Retinal pigment epithelial cell (primary cell): Measurements from ENCODE around the gene CORO6.

Source experiments
- DNase-seq: peaks from one replicate; pipeline ENCODE4 v3.0.0-alpha.2; 2010; ENCODE audit warnings: low read depth
- H3K4me3 ChIP-seq: 2 replicates; pipeline ENCODE4 v1.5.1; 2011; ENCODE audit warnings: mild to moderate bottlenecking, low read length, control low read depth, moderate library complexity
- CTCF ChIP-seq: conservative IDR thresholded peaks from 2 replicates; pipeline ENCODE4 v1.5.1; 2011; ENCODE audit warnings: low read depth, low read length, control low read depth, inconsistent platforms

The CORO6 gene

GRCh38 chr17:29567304-29567553 lies 55.5 kb downstream of the CORO6 start:
- peak overlapping the region; percentile 64 for H3K4me3 ChIP-seq
- no peak for TF ChIP-seq CTCF
- DNase-seq: no peak

- no peak for TF ChIP-seq CTCF
- DNase-seq: no peak
- peak within 1 kb of the TSS; percentile 64 for H3K4me3 ChIP-seq
Measured at GRCh38 chr17:29566473-29567303, 56.0 kb downstream of the CORO6 start, which contains the start of gene ABHD15. ABHD15 (minus strand) TSS chr17:29567037; CDS start chr17:29566966, 71 bp downstream.

- peak; percentile 22 for TF ChIP-seq CTCF
- no peak for DNase-seq
Measured at GRCh38 chr17:29565643-29566472, 56.9 kb downstream of the CORO6 start.

More at GRCh38 chr17:29565643-29566472, 56.9 kb downstream of the CORO6 start:
- H3K4me3 ChIP-seq: peak overlapping the region; percentile 44
